Stimulated activated naive B cell treated with anti-CD40 and anti-IgM and Interleukin-4, amounts not matched to agents 10 μg/mL and 1 μg/mL and 100 μg/mL, for 72 hours (primary cell): ENCODE measurements around the gene ETV7.
"Not testable (repeated sequence)": the region's sequence is repeated elsewhere in the genome, so short reads cannot be mapped to it uniquely, and the experiment has no call there.

ENCODE experiments used
- ATAC-seq, 2 donors: fragments of 150-1000 bp; cut with Tn5 transposase; replicated peaks; 2 replicates each; pipeline ENCODE4 v1.10.0; 2021; ENCODE audit warnings: moderate library complexity in 1 of 2
- DNase-seq: peaks from one replicate; pipeline ENCODE4 v3.0.0; 2021
- H3K27ac Mint-ChIP-seq: one replicate; pipeline ENCODE4 v1.8.0; 2022; ENCODE audit warnings: mild to moderate bottlenecking, mixed read lengths
- H3K27me3 Mint-ChIP-seq, 2 donors: one replicate each; pipeline ENCODE4 v1.8.0; 2022; ENCODE audit warnings: mixed read lengths in 2 of 2
- H3K36me3 Mint-ChIP-seq, 2 donors: one replicate each; pipeline ENCODE4 v1.8.0; 2022; ENCODE audit warnings: mixed read lengths in 2 of 2, mild to moderate bottlenecking in 1 of 2
- H3K4me1 Mint-ChIP-seq, 2 donors: one replicate each; pipeline ENCODE4 v1.8.0; 2022; ENCODE audit warnings: mixed read lengths in 2 of 2, mild to moderate bottlenecking in 1 of 2
- H3K4me3 Mint-ChIP-seq, 2 donors: one replicate each; pipeline ENCODE4 v1.8.0; 2022; ENCODE audit warnings: mild to moderate bottlenecking in 2 of 2, mixed read lengths in 2 of 2, moderate library complexity in 1 of 2
- H3K9me3 Mint-ChIP-seq, 2 donors: one replicate each; pipeline ENCODE4 v1.8.0; 2022; ENCODE audit warnings: mixed read lengths in 2 of 2, mild to moderate bottlenecking in 1 of 2

ETV7 gene

GRCh38 chr6:36347621-36348020 is 39.8 kb downstream of the ETV7 start:
- no peak overlapping the region for H3K27ac Mint-ChIP-seq
- peaks cover 7 to 11% of the 10 kb centered on the region in 2 donors for H3K4me1 Mint-ChIP-seq
- no peaks in the 10 kb centered on the region for H3K27me3 Mint-ChIP-seq
- H3K9me3 Mint-ChIP-seq: no peaks in the 10 kb centered on the region
- no peaks in the 10 kb centered on the region for H3K36me3 Mint-ChIP-seq
- no peak overlapping the region for H3K4me3 Mint-ChIP-seq
- no peak for ATAC-seq
- no peak for DNase-seq

DNA sequence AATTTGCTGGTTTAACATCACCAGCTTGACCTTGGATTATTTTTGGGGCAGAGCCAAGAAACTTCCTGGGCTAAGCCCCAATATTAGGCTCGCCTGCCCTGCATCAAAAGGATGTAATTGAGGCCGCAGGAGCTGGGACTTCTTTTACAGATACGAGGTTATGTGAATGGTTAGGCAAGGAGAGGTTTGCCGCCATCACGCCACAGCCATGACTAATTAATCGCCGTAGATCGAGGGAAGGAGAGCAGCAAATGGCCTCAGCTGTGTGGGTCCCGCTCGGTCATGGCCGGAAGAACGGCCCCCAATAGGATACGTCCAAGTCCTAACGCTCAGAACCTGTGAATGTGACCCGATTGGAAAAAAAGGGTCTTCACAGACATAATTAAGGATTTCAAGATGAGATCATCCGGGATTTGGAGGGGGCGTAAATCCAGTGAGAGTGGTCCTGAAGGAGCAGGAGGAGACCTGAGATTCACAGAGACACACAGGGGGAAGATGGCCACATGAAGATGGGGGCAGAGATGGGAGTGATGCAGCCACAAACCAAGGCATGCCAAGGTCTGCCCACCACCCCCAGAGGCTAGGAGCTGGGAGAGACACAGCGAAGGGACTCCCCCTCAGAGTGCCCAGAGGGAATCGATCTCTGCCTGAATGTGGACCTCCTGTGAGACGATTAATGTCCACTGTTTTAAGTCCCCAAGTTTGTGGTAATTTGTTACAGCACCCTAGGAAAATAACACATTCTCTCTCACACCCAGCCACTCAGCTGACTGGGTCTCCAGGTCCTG is 40.8 kb downstream of the ETV7 start:
- no peaks in the 10 kb centered on the region for H3K27me3 Mint-ChIP-seq
- DNase-seq: no peak
- no peak overlapping the region for H3K4me3 Mint-ChIP-seq
- peaks cover 7 to 11% of the 10 kb centered on the region in 2 donors for H3K4me1 Mint-ChIP-seq
- ATAC-seq: no peak
- no peak overlapping the region for H3K27ac Mint-ChIP-seq
- no peaks in the 10 kb centered on the region for H3K36me3 Mint-ChIP-seq
- no peaks in the 10 kb centered on the region for H3K9me3 Mint-ChIP-seq

GRCh38 chr6:36345681-36346466 is 41.6 kb downstream of the ETV7 start:
- Mint-ChIP-seq H3K4me3 (no peak overlapping the region), H3K27me3 (peaks cover 1 to 2% of the 10 kb centered on the region in 2 donors), H3K9me3 (no peaks in the 10 kb centered on the region), H3K36me3 (no peaks in the 10 kb centered on the region), H3K4me1 (peaks cover 7 to 13% of the 10 kb centered on the region in 2 donors), H3K27ac (no peak overlapping the region)
- no peak for ATAC-seq
- no peak for DNase-seq

DNA sequence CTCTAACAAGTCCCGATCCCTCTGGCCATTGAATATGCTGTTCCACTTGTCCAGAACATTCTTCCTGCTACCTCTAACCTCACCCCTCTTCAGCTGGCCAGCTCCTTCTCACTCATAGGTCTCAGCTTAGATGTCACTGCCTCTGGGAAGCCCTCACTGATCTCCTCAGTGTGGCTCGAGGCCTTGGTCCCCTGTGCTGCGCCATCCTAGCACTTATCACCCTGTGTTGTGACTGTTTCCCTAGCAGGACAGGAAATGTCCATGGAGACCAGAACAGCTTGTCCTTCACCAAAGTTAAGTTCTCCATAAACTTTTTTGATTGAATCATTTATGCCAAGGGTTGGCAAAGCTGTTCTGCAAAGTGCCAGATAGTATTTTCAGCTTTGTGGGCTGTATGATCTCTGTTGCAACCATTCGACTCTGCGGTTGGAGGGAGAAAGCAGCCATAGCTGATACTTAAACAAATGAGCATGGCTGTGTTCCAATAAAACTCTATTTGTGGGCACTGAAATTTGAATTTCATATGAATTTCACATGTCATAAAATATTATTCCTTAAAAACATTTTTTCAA is 44.3 kb downstream of the ETV7 start:
- H3K27ac Mint-ChIP-seq: no peak overlapping the region
- H3K4me1 Mint-ChIP-seq: peaks cover 7 to 18% of the 10 kb centered on the region in 2 donors
- no peaks in the 10 kb centered on the region for H3K36me3 Mint-ChIP-seq
- DNase-seq: no peak
- H3K4me3 Mint-ChIP-seq: no peak overlapping the region
- no peak for ATAC-seq
- H3K9me3 Mint-ChIP-seq: no peaks in the 10 kb centered on the region
- peaks cover 5 to 12% of the 10 kb centered on the region in 2 donors for H3K27me3 Mint-ChIP-seq

DNA sequence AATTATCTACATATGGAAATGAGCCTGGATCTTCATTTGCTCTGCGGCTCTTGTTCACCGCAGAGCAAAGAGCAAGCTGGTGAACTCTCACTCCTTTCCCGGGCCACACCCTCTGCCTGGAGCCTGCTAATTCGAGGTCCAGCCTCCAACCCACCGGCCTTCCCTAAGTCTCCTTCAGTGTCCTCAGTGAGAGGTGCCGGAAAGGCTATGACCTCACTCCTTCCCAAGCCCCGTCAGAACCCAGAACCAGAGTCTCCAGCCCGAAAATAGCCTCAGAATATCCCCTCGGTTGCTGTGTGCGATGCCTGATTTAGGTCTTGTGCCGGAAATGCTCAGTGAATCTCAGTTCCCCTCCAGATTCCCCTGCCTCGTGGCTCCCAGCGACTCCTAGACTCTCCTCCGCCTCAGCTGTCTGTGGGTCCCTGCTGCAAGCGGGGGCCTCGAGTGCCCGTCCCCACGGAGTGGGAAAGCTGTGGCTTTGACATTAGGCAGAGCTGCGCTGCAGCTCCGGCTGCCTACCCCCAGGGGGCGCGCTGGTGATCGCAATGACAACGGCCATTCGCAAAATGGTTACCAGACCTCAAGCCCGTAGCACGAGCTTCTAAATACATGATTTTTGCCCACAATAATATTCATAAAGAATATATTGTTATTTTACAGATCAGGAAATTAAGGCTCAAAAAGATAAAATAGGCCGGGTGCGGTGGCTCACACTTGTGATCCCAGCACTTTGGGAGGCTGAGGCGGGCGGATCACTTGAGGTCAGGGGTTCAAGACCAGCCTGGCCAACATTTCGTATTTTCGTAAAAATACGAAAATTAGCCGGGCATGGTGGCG is 46.6 kb downstream of the ETV7 start:
- DNase-seq (peak; percentile 63), ATAC-seq (peak; percentile 74 to 81)
- Mint-ChIP-seq H3K36me3 (no peaks in the 10 kb centered on the region), H3K4me1 (peaks cover 16 to 31% of the 10 kb centered on the region in 2 donors), H3K4me3 (peak overlapping the region; percentile 57 to 75), H3K9me3 (no peaks in the 10 kb centered on the region), H3K27me3 (peaks cover 5 to 12% of the 10 kb centered on the region in 2 donors), H3K27ac (peak overlapping the region; percentile 82)

- H3K27me3 Mint-ChIP-seq: peaks cover 6 to 14% of the 10 kb centered on the region in 2 donors
- no peak overlapping the region for H3K4me3 Mint-ChIP-seq
- DNase-seq (no peak), ATAC-seq (no peak)
- H3K36me3 Mint-ChIP-seq: no peaks in the 10 kb centered on the region
- no peaks in the 10 kb centered on the region for H3K9me3 Mint-ChIP-seq
- no peak overlapping the region for H3K27ac Mint-ChIP-seq
- peaks cover 17 to 33% of the 10 kb centered on the region in 2 donors for H3K4me1 Mint-ChIP-seq
These were observed 47.2 kb downstream of the ETV7 start for GRCh38 chr6:36340306-36340617.

DNA sequence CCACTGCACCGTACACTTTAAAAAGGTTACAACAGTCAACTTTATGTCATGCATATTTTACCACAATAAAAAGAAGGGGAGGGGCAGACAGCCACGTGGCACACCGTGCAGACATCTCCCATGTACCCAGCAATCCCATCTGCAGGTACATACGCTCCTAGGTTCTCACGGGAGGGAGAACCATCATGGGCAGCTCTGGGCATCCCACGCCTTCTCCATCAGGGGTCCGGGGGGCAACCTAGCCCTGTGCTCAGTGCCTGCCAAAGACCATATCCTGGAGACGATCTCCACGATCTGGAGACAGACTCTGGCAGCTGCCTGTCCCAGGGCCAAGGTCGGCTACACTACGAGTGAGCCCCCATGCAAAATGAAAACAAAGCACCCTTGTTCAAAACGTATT is 48.3 kb downstream of the ETV7 start:
- no peak overlapping the region for H3K4me3 Mint-ChIP-seq
- DNase-seq (no peak), ATAC-seq (no peak)
- H3K9me3 Mint-ChIP-seq: no peaks in the 10 kb centered on the region
- H3K27me3 Mint-ChIP-seq: peaks cover 17 to 26% of the 10 kb centered on the region in 2 donors
- H3K27ac Mint-ChIP-seq: no peak overlapping the region
- H3K36me3 Mint-ChIP-seq: no peaks in the 10 kb centered on the region
- H3K4me1 Mint-ChIP-seq: peaks cover 24 to 42% of the 10 kb centered on the region in 2 donors

GRCh38 chr6:36338223-36338622 is 49.2 kb downstream of the ETV7 start:
- not testable (repeated sequence) for DNase-seq, ATAC-seq, H3K27ac Mint-ChIP-seq, H3K4me3 Mint-ChIP-seq, H3K9me3 Mint-ChIP-seq, H3K36me3 Mint-ChIP-seq
- Mint-ChIP-seq H3K4me1 (peaks cover 24 to 47% of the 10 kb centered on the region in 2 donors), H3K27me3 (peaks cover 17 to 28% of the 10 kb centered on the region in 2 donors)

DNA sequence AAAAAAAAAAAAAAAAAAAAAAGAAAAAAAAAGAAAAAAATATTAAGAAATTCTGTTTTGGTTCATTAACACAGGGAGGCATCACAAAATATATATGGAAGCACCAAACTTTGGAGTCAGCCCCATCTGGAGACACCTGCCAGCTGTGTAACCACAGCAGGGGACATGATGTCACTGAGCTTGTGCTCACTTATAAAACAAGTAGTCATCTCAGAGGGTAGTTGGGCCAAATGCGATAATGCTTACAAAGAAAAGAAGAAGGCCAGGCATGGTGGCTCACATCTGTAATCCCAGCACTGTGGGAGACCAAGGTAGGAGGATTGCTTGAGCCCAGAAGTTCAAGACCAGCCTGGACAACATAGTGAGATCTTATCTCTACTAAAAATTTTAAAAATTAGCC is 49.7 kb downstream of the ETV7 start:
- H3K36me3 Mint-ChIP-seq: no peaks in the 10 kb centered on the region
- H3K9me3 Mint-ChIP-seq: no peaks in the 10 kb centered on the region
- peaks cover 17 to 28% of the 10 kb centered on the region in 2 donors for H3K27me3 Mint-ChIP-seq
- H3K27ac Mint-ChIP-seq: no peak overlapping the region
- DNase-seq (no peak), ATAC-seq (peak; percentile 25 to 26)
- H3K4me1 Mint-ChIP-seq: peaks cover 27 to 51% of the 10 kb centered on the region in 2 donors
- H3K4me3 Mint-ChIP-seq: no peak overlapping the region

DNA sequence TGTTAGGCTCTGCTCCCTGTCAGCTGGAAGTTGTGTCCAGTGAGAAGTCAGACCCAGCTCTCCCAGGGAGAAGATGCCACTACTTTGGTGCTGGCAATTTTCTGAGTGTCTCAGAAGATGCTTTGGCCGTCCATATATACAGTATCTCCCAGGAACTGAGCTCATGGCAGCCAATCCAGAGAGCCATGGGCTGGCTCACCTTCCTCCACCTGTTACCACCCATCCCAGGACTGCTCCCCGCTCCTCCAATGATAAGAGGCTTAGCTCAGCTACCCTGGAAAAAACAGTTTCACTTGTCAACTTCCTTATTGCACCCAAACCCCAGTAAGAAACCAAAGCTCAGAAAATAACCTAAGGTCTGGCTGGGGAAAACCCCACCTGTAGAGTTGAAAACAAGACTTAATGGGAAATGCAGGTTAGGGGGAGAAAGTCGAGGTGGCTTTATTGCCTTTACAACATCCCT is 50.7 kb downstream of the ETV7 start, which contains the start of gene BNIP5:
TSS of gene BNIP5 (minus strand) at position 110 of the 463 bp plus-strand sequence. CDS start 6,198 bp downstream, outside the sequence.
- Mint-ChIP-seq H3K4me1 (peaks cover 28 to 52% of the 10 kb centered on the region in 2 donors), H3K27me3 (peaks cover 22 to 28% of the 10 kb centered on the region in 2 donors), H3K9me3 (no peaks in the 10 kb centered on the region), H3K36me3 (no peaks in the 10 kb centered on the region), H3K27ac (peak within 1 kb of the TSS; percentile 27), H3K4me3 (no peak within 1 kb of the TSS)
- ATAC-seq (peak; percentile 64 to 69), DNase-seq (peak; percentile 23)

DNA sequence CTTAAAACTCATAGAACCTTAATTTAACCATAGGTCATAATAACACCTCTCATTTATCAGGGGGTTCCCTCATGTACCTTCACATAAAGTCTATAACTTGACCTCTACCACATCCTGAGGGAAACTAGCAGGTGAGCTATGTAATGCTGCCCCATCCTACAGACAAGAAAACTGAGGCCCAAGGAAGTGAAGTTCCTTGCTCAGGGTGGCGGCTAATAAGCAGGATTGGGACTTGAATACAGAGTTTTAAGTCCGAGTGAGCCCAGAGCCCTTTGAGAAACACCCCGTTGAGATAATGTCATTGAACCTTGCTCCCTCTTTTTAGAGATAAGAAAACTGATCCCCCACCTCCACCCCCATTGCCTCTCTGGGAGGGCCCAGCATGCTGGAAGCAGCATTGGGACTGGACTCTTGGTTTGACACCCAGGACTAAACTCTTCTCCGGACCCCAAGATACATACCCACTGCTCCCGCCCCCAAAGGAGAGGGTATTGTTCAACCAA is 51.2 kb downstream of the ETV7 start:
- ATAC-seq (no peak), DNase-seq (no peak)
- peaks cover 22 to 28% of the 10 kb centered on the region in 2 donors for H3K27me3 Mint-ChIP-seq
- no peaks in the 10 kb centered on the region for H3K9me3 Mint-ChIP-seq
- H3K4me1 Mint-ChIP-seq: peaks cover 28 to 52% of the 10 kb centered on the region in 2 donors
- H3K36me3 Mint-ChIP-seq: no peaks in the 10 kb centered on the region
- no peak overlapping the region for H3K4me3 Mint-ChIP-seq
- no peak overlapping the region for H3K27ac Mint-ChIP-seq

- ATAC-seq: no peak
These were observed 51.8 kb downstream of the ETV7 start for GRCh38 chr6:36335465-36336207.

GRCh38 chr6:36334832-36335459 is 52.5 kb downstream of the ETV7 start:
- H3K27me3 Mint-ChIP-seq: peaks cover 17% of the 10 kb centered on the region in 2 donors

More at GRCh38 chr6:36335465-36336207, 51.8 kb downstream of the ETV7 start:
- no peak overlapping the region for H3K27ac Mint-ChIP-seq
- H3K4me3 Mint-ChIP-seq: no peak overlapping the region
- H3K9me3 Mint-ChIP-seq: no peaks in the 10 kb centered on the region
- H3K4me1 Mint-ChIP-seq: peaks cover 25 to 47% of the 10 kb centered on the region in 2 donors
- DNase-seq: no peak
- no peaks in the 10 kb centered on the region for H3K36me3 Mint-ChIP-seq
- H3K27me3 Mint-ChIP-seq: peaks cover 18 to 23% of the 10 kb centered on the region in 2 donors

More at GRCh38 chr6:36334832-36335459, 52.5 kb downstream of the ETV7 start:
- no peak for DNase-seq
- no peak for ATAC-seq
- H3K27ac Mint-ChIP-seq: no peak overlapping the region
- H3K4me3 Mint-ChIP-seq: no peak overlapping the region
- no peaks in the 10 kb centered on the region for H3K36me3 Mint-ChIP-seq
- H3K4me1 Mint-ChIP-seq: peaks cover 23 to 44% of the 10 kb centered on the region in 2 donors
- H3K9me3 Mint-ChIP-seq: no peaks in the 10 kb centered on the region
